NT2/D1 (cell line): ENCODE data around the gene APBA1.

ENCODE experiments used
- SUZ12 ChIP-seq: IDR thresholded peaks from 2 replicates; pipeline ENCODE4 v1.6.1; 2011; ENCODE audit not compliant: insufficient read length, insufficient read depth; ENCODE audit errors: extremely low read depth
- YY1 ChIP-seq: IDR thresholded peaks from 2 replicates; pipeline ENCODE4 v1.6.1; 2011; ENCODE audit not compliant: insufficient read length, insufficient read depth
- ZNF274 ChIP-seq: IDR thresholded peaks from 2 replicates; pipeline ENCODE4 v1.6.1; 2011; ENCODE audit warnings: mild to moderate bottlenecking, low read depth, low read length

DNA sequence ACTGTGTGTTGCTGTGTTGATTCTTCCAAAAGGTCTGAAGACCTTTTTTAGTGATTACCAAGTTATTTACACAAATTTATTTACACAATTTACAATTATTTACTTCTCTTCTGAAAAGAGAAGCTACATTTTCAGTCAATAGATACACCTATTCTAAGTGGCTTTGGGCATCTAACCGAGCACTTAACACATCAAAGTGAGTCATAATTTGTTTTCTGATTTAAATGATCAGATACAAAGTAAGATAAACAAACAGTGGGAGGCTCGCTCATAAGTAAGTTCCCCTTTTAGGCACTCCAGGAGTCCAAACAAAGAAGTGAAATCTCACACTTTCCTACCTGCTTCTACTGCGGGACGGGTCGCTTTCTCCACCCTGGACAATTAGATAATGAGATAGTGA, 90.2 kb downstream of the APBA1 start:
- TF ChIP-seq YY1 = no peak
- no peak for TF ChIP-seq SUZ12
- TF ChIP-seq ZNF274 = no peak
